HepG2 (cell line): Measurements from ENCODE around the gene THSD8. TPM values are rescaled to one million over a fixed set of nuclear protein-coding genes. Genes with fewer than 3 reads are reported as not detected.

ENCODE experiments used
- ATAC-seq: fragments of 200-7000 bp; cut with Tn5 transposase; 3 replicates; pipeline ENCODE4 v1.9.1; 2020; ENCODE audit warnings: mild to moderate bottlenecking, moderate library complexity
- BruUV-seq: library from RNA; stranded (reverse); fragments of 400-500 nt; replicated peaks from 2 replicates; lab custom pipeline; 2021; lab: Mats Ljungman, UMichigan
- CTCF ChIA-PET: fragments of 300-600 bp; formaldehyde crosslinking; extraction: SDS; loops from one replicate; lab custom pipeline; 2021; ENCODE audit warnings: low total read pairs, inconsistent platforms, low intra/inter-chr PET ratio; lab: Yijun Ruan, JAX
- POLR2A ChIA-PET: fragments of 350-600 bp; sonication (Branson Sonifier 250); formaldehyde crosslinking; loops from one replicate; lab custom pipeline; 2020; ENCODE audit warnings: antibody characterized with exemption, inconsistent platforms; lab: Yijun Ruan, JAX
- DNase-seq: peaks from one replicate; pipeline ENCODE4 v3.0.0-alpha.2; 2015; ENCODE audit warnings: low spot score
- FAIRE-seq: peaks from 3 replicates; lab custom pipeline; 2011; peaks lifted over from hg19 to GRCh38; lab: Jason Lieb, UNC
- H2AFZ ChIP-seq: one replicate; pipeline ENCODE4 v1.6.1; 2011; ENCODE audit warnings: low read length, inconsistent platforms
- H3K27ac ChIP-seq: fragments of 300-600 bp; 3 replicates; pipeline ENCODE4 v1.8.0; 2011; ENCODE audit warnings: mixed run types, mild to moderate bottlenecking, mixed read lengths, low read length, inconsistent platforms; ENCODE audit not compliant: insufficient read depth; ENCODE audit errors: extremely low read length
- H3K27me3 ChIP-seq, 2 experiments: fragments of 200-600 bp in 1 of 2; 2 replicates in 1 of 2; 3 replicates in 1 of 2; pipeline versions ENCODE4 v1.6.0 to v1.8.0; 2011; ENCODE audit warnings: low read length in 2 of 2, mild to moderate bottlenecking in 2 of 2, moderate library complexity in 2 of 2, inconsistent platforms in 1 of 2; ENCODE audit not compliant: insufficient read depth in 2 of 2, control insufficient read depth in 1 of 2
- H3K36me3 ChIP-seq, 2 experiments: fragments of 200-600 bp in 1 of 2; replicated peaks in 1 of 2; 2 replicates in 1 of 2; 3 replicates in 1 of 2; pipeline versions ENCODE4 v1.5.1 to v1.8.0; 2011; ENCODE audit warnings: low read length in 2 of 2, inconsistent platforms in 1 of 2; ENCODE audit not compliant: insufficient read depth in 2 of 2, control insufficient read depth in 1 of 2
- H3K4me1 ChIP-seq: 2 replicates; pipeline ENCODE4 v1.5.1; 2012; ENCODE audit warnings: low read length, inconsistent platforms; ENCODE audit not compliant: insufficient read depth
- H3K4me2 ChIP-seq: 2 replicates; pipeline ENCODE4 v1.6.0; 2011; ENCODE audit warnings: low read depth, low read length, inconsistent platforms
- H3K4me3 ChIP-seq, 3 experiments: fragments of 200-600 bp in 1 of 3; sonication (generic), shearing (Covaris generic) in 1 of 3; replicated peaks in 1 of 3; 2 replicates each; pipeline ENCODE4 v1.5.1; 2011 to 2016; ENCODE audit warnings: low read length in 3 of 3, inconsistent platforms in 2 of 3, low read depth in 2 of 3, mild to moderate bottlenecking in 2 of 3, control low read depth in 1 of 3, mixed read lengths in 1 of 3; ENCODE audit not compliant: insufficient read depth in 1 of 3
- H3K79me2 ChIP-seq: one replicate; pipeline ENCODE4 v1.6.1; 2011; ENCODE audit warnings: low read length, inconsistent platforms; ENCODE audit not compliant: insufficient read depth
- H3K9ac ChIP-seq: 2 replicates; pipeline ENCODE4 v1.6.0; 2011; ENCODE audit warnings: mild to moderate bottlenecking, low read depth, low read length, inconsistent platforms; ENCODE audit not compliant: insufficient read depth
- H3K9me3 ChIP-seq: 2 replicates; pipeline ENCODE4 v1.5.1; 2012; ENCODE audit warnings: mild to moderate bottlenecking, low read length
- H4K20me1 ChIP-seq: 2 replicates; pipeline ENCODE4 v1.6.0; 2011; ENCODE audit warnings: inconsistent platforms, mild to moderate bottlenecking, low read length, moderate library complexity; ENCODE audit not compliant: insufficient read depth
- ARNT ChIP-seq: fragments of 450-650 bp; IDR thresholded peaks from 2 replicates; pipeline ENCODE4 v1.6.1; 2017
- MAFK ChIP-seq, 2 experiments: IDR thresholded peaks in 1 of 2; conservative IDR thresholded peaks in 1 of 2; 2 replicates each; pipeline ENCODE4 v1.6.1; 2011; ENCODE audit warnings: improper control_type of control experiment in 2 of 2, low read length in 2 of 2
- MIXL1 ChIP-seq: IDR thresholded peaks from 2 replicates; pipeline ENCODE4 v1.6.1; 2016
- PPARG ChIP-seq: conservative IDR thresholded peaks from 2 replicates; pipeline ENCODE4 v1.6.1; 2016; ENCODE audit warnings: missing biosample characterization, missing genetic modification reagents
- SALL2 ChIP-seq: sonication (generic); formaldehyde crosslinking; IDR thresholded peaks from 2 replicates; pipeline ENCODE4 v1.8.1; 2023; ENCODE audit warnings: mild to moderate bottlenecking, missing genetic modification reagents, inconsistent platforms
- TEAD2 ChIP-seq: sonication (generic); formaldehyde crosslinking; IDR thresholded peaks from 2 replicates; pipeline ENCODE4 v1.9.0; 2021; ENCODE audit warnings: missing genetic modification reagents
- ZBTB4 ChIP-seq: sonication (generic); formaldehyde crosslinking; IDR thresholded peaks from 2 replicates; pipeline ENCODE4 v1.4.0; 2020; ENCODE audit warnings: missing genetic modification reagents, mild to moderate bottlenecking, borderline replicate concordance
- ZFP36L2 ChIP-seq: sonication (generic); formaldehyde crosslinking; IDR thresholded peaks from 2 replicates; pipeline ENCODE4 v1.4.0; 2020; ENCODE audit warnings: missing genetic modification reagents
- ZKSCAN8 ChIP-seq: IDR thresholded peaks from 2 replicates; pipeline ENCODE4 v1.6.1; 2016; ENCODE audit warnings: borderline replicate concordance, missing genetic modification reagents, missing compliant biosample characterization
- ZNF18 ChIP-seq: sonication (generic); formaldehyde crosslinking; IDR thresholded peaks from 2 replicates; pipeline ENCODE4 v1.8.0; 2022; ENCODE audit warnings: mild to moderate bottlenecking, missing genetic modification reagents; ENCODE audit not compliant: insufficient replicate concordance
- ZNF331 ChIP-seq: sonication (generic); formaldehyde crosslinking; IDR thresholded peaks from 2 replicates; pipeline ENCODE4 v1.4.0; 2020; ENCODE audit warnings: missing genetic modification reagents
- ZNF564 ChIP-seq: sonication (generic); formaldehyde crosslinking; IDR thresholded peaks from 2 replicates; pipeline ENCODE4 v1.8.1; 2023; ENCODE audit warnings: mild to moderate bottlenecking, missing genetic modification reagents
- ZNF790 ChIP-seq: sonication (generic); formaldehyde crosslinking; IDR thresholded peaks from 2 replicates; pipeline ENCODE4 v1.8.0; 2022; ENCODE audit warnings: missing genetic modification reagents, mild to moderate bottlenecking, borderline replicate concordance
- ZXDC ChIP-seq: sonication (generic); formaldehyde crosslinking; IDR thresholded peaks from 2 replicates; pipeline ENCODE4 v1.5.0; 2020; ENCODE audit warnings: mild to moderate bottlenecking, missing genetic modification reagents
- WGBS: methylation state at CpG from one replicate; pipeline ENCODE4 v1.1.6; 2017; ENCODE audit warnings: low lambda C conversion rate; 5-methylcytosine and 5-hydroxymethylcytosine counted together
- in situ Hi-C: cut with HindIII; loops from 2 replicates; pipeline ENCODE4 v1.10.0; 2017; ENCODE audit warnings: low pct_unique_long_range_greater_than_20kb; ENCODE audit not compliant: extremely low pct_ligation_motif_present
- intact Hi-C: fragments of 100-400 bp; cut with micrococcal nuclease; formaldehyde crosslinking; loops from one replicate; pipeline ENCODE4 v1.10.0; 2022; ENCODE audit not compliant: unreplicated experiment
- polyA plus RNA-seq, 8 experiments: library from polyadenylated mRNA; depleted of rRNA in 3 of 8; stranded (reverse) in 7 of 8; unstranded in 1 of 8; fragments of >200 nt; fragmentation: Illumina TruSeq in 4 of 8; extraction: Trizol in 4 of 8; gene quantifications; 2 replicates each; pipeline versions ENCODE4 v1.2.1 to v1.2.3, GENCODE V29; 2011 to 2016; ENCODE audit warnings: low read depth in 4 of 8, missing spikeins in 1 of 8, mixed read lengths in 1 of 8; ENCODE audit not compliant: insufficient read depth in 1 of 8
- total RNA-seq, 5 experiments: library from RNA; depleted of rRNA; stranded (reverse); fragments of >200 nt; fragmentation: Illumina TruSeq; extraction: Trizol; gene quantifications; 2 replicates each; pipeline ENCODE4 v1.2.3, GENCODE V29; 2016; ENCODE audit warnings: low read depth in 1 of 5

The THSD8 gene
- total and polyA plus RNA-seq, 2 of the 13 experiments (the other 11 are each of a cell fraction or from before 2014, with no cell fraction given): 4.8 to 14.9 TPM

- no peaks in the 10 kb centered on the region for H3K79me2 ChIP-seq
- no peak overlapping the region for H3K4me3 ChIP-seq
- no peak overlapping the region for H3K27ac ChIP-seq
- ATAC-seq (no peak), FAIRE-seq (no peak), DNase-seq (no peak)
- no peak overlapping the region for H3K9ac ChIP-seq
- in situ Hi-C loops: loop anchor here (5.0 kb wide), 1 partner anchor 66 kb away; the partner anchor contains the start of gene MAST1
- intact Hi-C loops: no loop called here
- peaks cover 8% of the 10 kb centered on the region for H3K4me1 ChIP-seq
- TF ChIP-seq PPARG (CRISPR knock-in tag) (no peak), ZNF331 (CRISPR knock-in tag) (no peak), ZNF564 (CRISPR knock-in tag) (no peak), MIXL1 (CRISPR knock-in tag) (no peak), ZXDC (CRISPR knock-in tag) (no peak), ZFP36L2 (CRISPR knock-in tag) (no peak), TEAD2 (CRISPR knock-in tag) (no peak), ZBTB4 (CRISPR knock-in tag) (no peak), MAFK (conservative IDR thresholded peaks at IDR 0.05 in 1 of 2, IDR thresholded peaks at IDR 0.05 in 1 of 2; ENCODE audit: low read length in 2 of 2) (no peak), ZNF790 (CRISPR knock-in tag) (no peak), ZNF18 (CRISPR knock-in tag) (no peak), ZKSCAN8 (CRISPR knock-in tag) (no peak), ARNT (no peak), SALL2 (no peak)
- no peak overlapping the region for H2AFZ ChIP-seq
- POLR2A ChIA-PET: interaction anchor here (1.1 kb wide), 1 partner anchor 20 kb away, joined by 3 read pairs; the partner anchor contains the start of gene JUNB
- 98% methylated on average over 8 of the region's 13 CpGs for WGBS
- CTCF ChIA-PET: no interaction called here
- no peak overlapping the region for H3K4me2 ChIP-seq
- no peaks in the 10 kb centered on the region for H3K27me3 ChIP-seq
- no peaks in the 10 kb centered on the region for H3K36me3 ChIP-seq
- no peaks in the 10 kb centered on the region for H4K20me1 ChIP-seq
- no peaks in the 10 kb centered on the region for H3K9me3 ChIP-seq
- no TSS peak for BruUV-seq
These were observed 30.9 kb upstream of the THSD8 start for GRCh38 chr19:12770922-12771321.
